ENCODE data around the gene RTN4RL1.
"Not testable (repeated sequence)": the region's sequence is repeated elsewhere in the genome, so short reads cannot be mapped to it uniquely, and the experiment has no call there.

The RTN4RL1 gene

GRCh38 chr17:2024572-2025219 lies 438 bp downstream of the RTN4RL1 start:
- DNase-seq = peak in 2 of 3 experiments; percentile 19 to 58

- peak; percentile 60 to 81 (median 67) for DNase-seq
Observed at GRCh38 chr17:2023692-2024571, 1.2 kb downstream of the RTN4RL1 start.

- no peak for DNase-seq
Observed at GRCh38 chr17:2023256-2023655, 1.9 kb downstream of the RTN4RL1 start.

DNA sequence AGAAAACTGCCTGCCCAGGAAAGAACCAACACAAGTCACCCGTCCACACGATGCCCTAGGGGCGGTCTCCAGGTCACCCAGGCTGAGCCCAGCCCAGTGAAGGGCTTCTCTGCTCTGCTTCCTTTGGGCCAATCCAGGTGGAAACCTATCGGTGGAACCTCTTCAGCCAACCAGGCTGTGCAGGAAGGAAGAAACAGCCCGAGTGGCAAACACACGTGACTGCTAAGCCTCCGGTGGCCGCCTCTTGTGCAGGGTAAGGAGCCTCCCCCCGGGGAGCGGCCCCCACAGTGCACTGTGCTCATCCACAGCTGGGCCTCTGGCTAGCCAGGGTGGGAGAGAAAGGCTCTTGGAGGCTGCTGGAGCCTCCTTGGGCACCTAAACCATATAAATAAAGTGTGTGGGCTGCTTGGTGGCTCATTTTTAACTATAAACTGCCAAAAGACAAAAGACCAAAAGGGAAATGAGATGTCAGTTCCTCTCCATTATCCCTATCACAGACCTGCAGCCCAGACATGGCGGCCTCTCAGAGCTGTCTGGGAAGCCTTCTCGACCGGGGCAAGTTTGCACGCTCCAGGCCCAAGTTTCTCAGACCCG lies 2.4 kb downstream of the RTN4RL1 start:
- DNase-seq = peak in 1 of 3 experiments; percentile 33

DNA sequence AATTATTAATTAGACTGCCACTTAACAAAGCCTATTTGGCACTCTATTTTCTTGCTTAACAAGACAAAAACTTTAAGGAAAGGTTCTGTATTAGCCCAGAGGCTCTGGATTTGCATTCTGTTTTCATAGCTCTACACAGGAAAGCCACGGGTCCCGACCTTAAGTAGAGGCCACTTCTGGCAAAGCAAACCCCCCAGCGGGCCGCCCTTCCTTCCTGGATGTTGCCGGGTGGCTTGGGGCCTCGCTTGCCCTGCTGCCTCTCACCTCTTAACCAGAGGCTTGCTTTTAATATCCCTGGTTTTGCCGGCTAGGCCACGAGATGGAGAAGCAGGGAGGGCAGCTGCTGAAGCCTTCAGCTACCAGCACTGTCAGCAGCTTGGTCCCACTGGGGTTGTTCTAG lies 4.4 kb downstream of the RTN4RL1 start:
- no peak for DNase-seq

GRCh38 chr17:2019723-2020122 lies 5.4 kb downstream of the RTN4RL1 start:
- DNase-seq = no peak

- DNase-seq = peak; percentile 8 to 58 (median 43)
Observed at GRCh38 chr17:2018716-2019510, 6.2 kb downstream of the RTN4RL1 start.

DNA sequence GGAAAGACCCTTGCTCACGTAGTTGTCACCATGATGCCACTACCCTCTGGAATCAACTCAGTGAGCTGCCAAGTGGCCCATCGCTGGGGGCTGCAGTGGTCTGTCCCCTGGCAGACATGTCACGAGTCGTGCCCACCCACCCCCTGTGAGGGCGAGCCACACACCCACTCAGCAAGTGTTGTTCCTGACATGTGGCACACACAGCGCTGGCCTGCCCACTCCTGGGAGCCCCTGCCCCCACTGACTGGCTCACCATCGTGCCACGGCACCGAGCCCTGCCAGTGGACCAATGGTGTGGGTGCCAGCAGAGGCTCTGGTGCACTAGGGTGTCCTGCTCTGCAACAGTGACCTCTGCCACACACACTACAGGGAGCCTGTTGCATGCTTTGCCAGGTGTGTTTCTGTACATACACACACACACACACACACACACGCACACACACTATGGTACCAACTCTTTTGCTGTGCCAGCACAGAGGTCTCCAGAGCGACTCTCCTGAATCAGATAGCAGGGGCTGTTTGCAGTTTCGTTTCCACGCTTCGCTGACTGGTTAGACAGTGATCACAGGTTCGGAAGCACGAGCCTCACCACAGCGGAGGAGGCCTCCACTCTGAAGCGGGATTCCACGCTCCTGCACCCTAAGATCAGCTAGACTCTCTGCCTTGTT lies 7.7 kb downstream of the RTN4RL1 start:
- peak in 1 of 3 experiments; percentile 25 for DNase-seq

GRCh38 chr17:2016494-2016893 lies 8.6 kb downstream of the RTN4RL1 start:
- no peak for DNase-seq

GRCh38 chr17:2015314-2015713 lies 9.8 kb downstream of the RTN4RL1 start:
- DNase-seq = no peak

- no peak for DNase-seq
Observed at GRCh38 chr17:2013994-2014317, 11.2 kb downstream of the RTN4RL1 start.

DNA sequence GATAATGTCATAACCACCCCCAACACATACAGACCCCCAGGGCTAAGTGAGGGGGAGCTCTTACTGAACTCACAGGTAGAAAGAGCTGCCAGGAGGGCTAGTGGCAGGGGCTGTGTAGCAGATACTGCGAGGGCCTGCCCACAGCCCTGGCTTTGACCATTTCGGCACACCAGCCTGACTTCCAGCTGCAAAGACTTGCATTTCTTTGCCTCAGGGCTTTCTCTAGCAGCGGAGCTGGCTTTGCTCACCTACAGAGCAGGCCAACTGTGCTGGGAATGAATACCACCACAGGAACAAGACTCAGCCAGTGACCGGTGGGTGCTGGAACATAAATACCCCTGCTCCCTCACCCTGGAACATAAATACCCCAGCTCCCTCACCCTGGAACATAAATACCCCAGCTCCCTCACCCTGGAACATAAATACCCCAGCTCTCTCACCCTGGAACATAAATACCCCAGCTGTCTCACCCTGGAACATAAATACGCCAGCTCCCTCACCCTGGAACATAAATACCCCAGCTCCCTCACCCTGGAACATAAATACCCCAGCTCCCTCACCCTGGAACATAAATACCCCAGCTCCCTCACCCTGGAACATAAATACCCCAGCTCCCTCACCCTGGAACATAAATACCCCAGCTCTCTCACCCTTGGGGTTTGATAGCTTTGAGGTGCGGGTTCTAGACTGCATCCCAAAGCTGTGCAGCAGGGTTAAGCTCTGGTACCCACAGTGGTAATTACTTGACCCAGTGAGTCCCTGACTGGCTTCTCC lies 11.7 kb downstream of the RTN4RL1 start:
- not testable (repeated sequence) for DNase-seq

DNA sequence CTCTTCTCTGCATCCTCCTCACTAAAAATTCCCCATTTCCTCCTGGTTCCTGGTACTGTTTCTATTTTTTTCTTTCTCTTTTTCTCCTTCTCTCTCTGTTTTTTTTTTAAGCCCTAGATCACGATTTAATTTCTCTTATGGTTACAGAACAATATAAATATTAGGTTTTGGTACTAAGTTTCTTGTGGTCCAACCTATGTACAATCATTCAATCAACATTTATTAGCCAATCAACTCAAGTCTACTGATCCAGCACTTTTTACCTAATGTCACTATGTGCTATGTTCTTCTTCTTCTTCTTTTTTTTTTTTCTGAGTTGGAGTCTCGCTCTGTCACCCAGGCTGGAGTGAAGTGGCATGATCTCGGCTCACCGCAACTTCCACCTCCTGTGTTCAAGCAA lies 12.6 kb downstream of the RTN4RL1 start:
- DNase-seq = no peak

GRCh38 chr17:2011411-2012371 lies 13.4 kb downstream of the RTN4RL1 start:
- DNase-seq = no peak

DNA sequence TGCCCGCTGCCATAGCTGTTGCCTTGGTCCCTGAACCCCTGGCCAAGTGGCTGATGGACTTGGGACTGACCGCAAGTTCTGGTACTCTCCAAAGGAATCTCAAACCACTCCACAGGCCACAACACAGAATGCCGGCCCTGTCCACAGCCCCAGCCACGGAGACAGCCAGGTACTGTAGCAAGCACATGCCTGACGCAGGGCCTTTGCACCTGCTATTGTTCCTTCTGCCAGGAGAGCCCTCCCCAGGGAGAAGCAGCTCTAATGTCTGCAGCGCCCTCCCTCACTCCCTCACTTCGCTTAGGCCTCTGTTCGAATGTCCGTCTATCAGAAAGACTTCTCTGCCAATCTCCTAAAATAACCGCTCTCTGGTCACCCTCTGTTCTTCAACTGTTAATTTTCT lies 15.4 kb downstream of the RTN4RL1 start:
- no peak for DNase-seq

- DNase-seq = no peak
Observed at GRCh38 chr17:2008332-2009126, 16.6 kb downstream of the RTN4RL1 start.

- DNase-seq = no peak
Observed at GRCh38 chr17:2004435-2004952, 20.6 kb downstream of the RTN4RL1 start.

DNA sequence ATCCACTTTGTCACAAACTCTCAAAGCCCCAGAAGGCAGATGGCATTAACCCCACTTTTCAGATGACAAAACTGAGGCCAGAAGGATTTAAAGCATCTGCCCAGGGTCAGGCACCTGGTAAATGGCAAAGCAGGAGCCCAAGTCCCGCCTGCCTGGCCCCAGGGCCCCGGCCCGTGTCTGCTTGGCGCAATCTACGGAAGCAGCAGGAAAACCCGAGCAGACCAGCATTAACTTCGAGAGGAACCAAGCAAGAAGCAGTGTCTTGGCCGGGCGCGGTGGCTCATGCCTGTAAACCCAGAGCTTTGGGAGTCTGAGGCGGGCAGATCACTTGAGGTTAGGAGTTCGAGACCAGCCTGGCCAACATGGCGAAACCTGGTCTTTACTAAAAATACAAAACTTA lies 21.6 kb downstream of the RTN4RL1 start:
- DNase-seq = no peak

DNA sequence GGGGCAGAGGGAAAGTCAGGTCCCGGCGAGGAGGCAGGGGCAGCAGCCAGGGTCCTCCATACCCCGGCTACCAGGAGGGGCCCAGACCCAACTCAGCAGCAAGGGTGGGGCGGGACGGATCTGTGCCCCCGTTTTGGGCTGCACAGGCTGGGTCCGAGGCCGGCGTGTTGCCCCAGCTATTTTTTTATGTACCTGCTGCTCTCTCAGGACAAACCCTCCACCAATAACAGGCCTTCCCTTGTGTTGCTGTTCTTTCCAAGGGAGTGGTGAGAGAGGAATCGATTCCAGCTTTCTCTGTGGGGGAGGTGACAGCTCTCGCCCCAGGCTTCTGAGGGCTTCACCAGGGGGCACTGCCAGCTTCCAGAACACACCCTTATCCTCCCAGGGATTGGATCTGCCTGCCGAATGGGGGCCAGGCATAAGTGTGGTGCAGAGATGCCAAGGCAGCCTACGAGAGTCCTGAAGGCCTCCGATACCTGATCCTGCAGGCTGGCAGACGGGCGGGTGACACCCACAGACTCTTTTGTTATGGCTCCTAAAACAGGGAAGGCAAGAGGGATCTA lies 22.3 kb downstream of the RTN4RL1 start:
- DNase-seq = no peak

Data from NCI-H1417 (cell line).